MM.1S (cell line): ENCODE data around the gene TSPAN19.

Experiments used
- DNase-seq: peaks from one replicate; pipeline ENCODE4 v3.0.0-alpha.2; 2015
- H2AFZ ChIP-seq: fragments of 300-600 bp; sonication (generic); 2 replicates; pipeline ENCODE4 v1.6.0; 2016; ENCODE audit warnings: antibody characterized with exemption, low read length
- H3F3A ChIP-seq: fragments of 300-600 bp; sonication (generic); 2 replicates; pipeline ENCODE4 v1.6.1; 2016; ENCODE audit warnings: mild to moderate bottlenecking, antibody characterized with exemption, low read length, moderate library complexity, mixed read lengths; ENCODE audit not compliant: insufficient read depth
- H3K27ac ChIP-seq: fragments of 300-600 bp; sonication (generic); 2 replicates; pipeline ENCODE4 v1.5.1; 2016; ENCODE audit warnings: mild to moderate bottlenecking, low read length
- H3K27me3 ChIP-seq: fragments of 300-600 bp; sonication (generic); replicated peaks from 2 replicates; pipeline ENCODE4 v1.6.0; 2016; ENCODE audit warnings: low read length; ENCODE audit not compliant: insufficient read depth
- H3K36me3 ChIP-seq: fragments of 300-600 bp; sonication (generic); replicated peaks from 2 replicates; pipeline ENCODE4 v1.6.1; 2016; ENCODE audit warnings: mild to moderate bottlenecking, low read length, mixed read lengths; ENCODE audit not compliant: insufficient read depth
- H3K4me1 ChIP-seq: fragments of 300-600 bp; sonication (generic); 2 replicates; pipeline ENCODE4 v1.6.1; 2016; ENCODE audit warnings: low read length, mixed read lengths
- H3K4me2 ChIP-seq: fragments of 300-600 bp; sonication (generic); 2 replicates; pipeline ENCODE4 v1.6.0; 2016; ENCODE audit warnings: low read depth, low read length
- H3K4me3 ChIP-seq: fragments of 300-600 bp; sonication (generic); 2 replicates; pipeline ENCODE4 v1.5.1; 2016; ENCODE audit warnings: low read length, mixed read lengths
- H3K79me2 ChIP-seq: fragments of 300-600 bp; sonication (generic); 2 replicates; pipeline ENCODE4 v1.6.1; 2016; ENCODE audit warnings: mixed run types, low read length, mixed read lengths
- H3K9ac ChIP-seq: fragments of 300-600 bp; sonication (generic); 2 replicates; pipeline ENCODE4 v1.6.1; 2016; ENCODE audit warnings: low read length, mixed read lengths
- H3K9me2 ChIP-seq: fragments of 300-600 bp; sonication (generic); replicated peaks from 2 replicates; pipeline ENCODE4 v1.6.1; 2016; ENCODE audit warnings: mild to moderate bottlenecking, low read length, mixed read lengths; ENCODE audit not compliant: insufficient read depth
- H3K9me3 ChIP-seq: fragments of 300-600 bp; sonication (generic); replicated peaks from 2 replicates; pipeline ENCODE4 v1.6.1; 2016; ENCODE audit warnings: mild to moderate bottlenecking, low read length, mixed read lengths; ENCODE audit not compliant: insufficient read depth
- H4K20me1 ChIP-seq: fragments of 300-600 bp; sonication (generic); 2 replicates; pipeline ENCODE4 v1.6.1; 2016; ENCODE audit warnings: mild to moderate bottlenecking, low read length, moderate library complexity, mixed read lengths; ENCODE audit not compliant: insufficient read depth
- EZH2 ChIP-seq: fragments of 300-600 bp; sonication (generic); optimal IDR thresholded peaks from 2 replicates; pipeline ENCODE3; 2017; ENCODE audit warnings: low read depth, mild to moderate bottlenecking, antibody characterized with exemption, low read length, mixed read lengths
- EZH2phosphoT487 ChIP-seq: fragments of 300-600 bp; sonication (generic); IDR thresholded peaks from 2 replicates; pipeline ENCODE4 v1.6.1; 2018; ENCODE audit warnings: antibody characterized with exemption, low read length
- TF ChIP-seq, protein P1 (sequence below): fragments of 300-600 bp; sonication (generic); IDR thresholded peaks from 2 replicates; pipeline ENCODE4 v1.5.1; 2016; ENCODE audit warnings: antibody characterized with exemption, low read length, mixed read lengths

The TSPAN19 gene

DNA sequence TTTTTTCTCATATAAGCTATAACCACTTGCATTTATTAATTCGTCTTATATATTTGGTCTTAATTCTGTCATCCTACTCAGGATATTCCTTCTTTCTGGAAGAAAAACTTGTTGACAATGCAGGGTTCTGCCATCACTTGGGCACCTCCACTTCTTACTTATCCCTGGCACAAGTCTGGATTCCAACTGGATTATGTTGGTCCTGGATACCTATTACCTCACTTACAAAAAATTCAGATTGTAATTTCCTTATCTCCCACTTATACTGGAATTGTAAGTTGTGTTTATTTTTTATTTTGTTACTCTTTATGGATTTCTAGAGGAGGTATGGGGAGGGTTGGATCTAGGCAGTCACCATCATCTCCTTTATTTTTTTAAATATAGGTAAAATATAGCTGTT lies 36.7 kb upstream of the TSPAN19 start:
- Histone ChIP-seq H4K20me1 (no peaks in the 10 kb centered on the region), H3K9ac (no peak overlapping the region)

DNA sequence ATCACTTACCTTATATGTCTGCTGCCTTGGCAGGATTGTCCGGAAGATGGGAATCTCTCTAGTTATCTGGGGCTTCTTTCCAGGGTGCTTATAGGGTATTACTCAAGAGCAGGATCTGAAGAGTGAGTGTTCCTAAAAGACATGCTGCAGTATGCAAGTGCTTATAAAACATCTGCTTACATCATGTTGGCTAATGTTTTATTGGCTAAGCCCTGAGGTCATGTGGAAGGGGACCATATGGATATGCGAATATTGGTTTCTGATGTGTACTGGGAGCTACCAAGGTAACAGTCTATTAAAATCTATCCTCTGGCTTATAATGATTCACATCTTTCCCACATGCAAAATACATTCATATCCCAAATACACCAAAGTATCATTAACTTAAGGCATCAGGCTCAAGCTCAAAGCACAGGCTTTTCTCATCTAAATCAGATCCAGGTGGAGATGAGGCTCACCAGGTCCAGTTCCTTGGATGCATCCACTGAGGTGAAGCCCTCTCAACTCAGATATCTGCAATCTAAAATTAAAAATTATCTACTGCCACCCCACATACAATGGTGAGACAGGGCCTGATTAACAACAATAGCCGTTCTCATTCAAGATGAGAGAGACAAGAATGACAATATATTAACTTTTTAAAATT lies 29.9 kb upstream of the TSPAN19 start:
- no peak overlapping the region for H2AFZ ChIP-seq
- TF ChIP-seq EZH2phosphoT487: no peak
- no peak for TF ChIP-seq EZH2
- TF ChIP-seq, protein P1, sequence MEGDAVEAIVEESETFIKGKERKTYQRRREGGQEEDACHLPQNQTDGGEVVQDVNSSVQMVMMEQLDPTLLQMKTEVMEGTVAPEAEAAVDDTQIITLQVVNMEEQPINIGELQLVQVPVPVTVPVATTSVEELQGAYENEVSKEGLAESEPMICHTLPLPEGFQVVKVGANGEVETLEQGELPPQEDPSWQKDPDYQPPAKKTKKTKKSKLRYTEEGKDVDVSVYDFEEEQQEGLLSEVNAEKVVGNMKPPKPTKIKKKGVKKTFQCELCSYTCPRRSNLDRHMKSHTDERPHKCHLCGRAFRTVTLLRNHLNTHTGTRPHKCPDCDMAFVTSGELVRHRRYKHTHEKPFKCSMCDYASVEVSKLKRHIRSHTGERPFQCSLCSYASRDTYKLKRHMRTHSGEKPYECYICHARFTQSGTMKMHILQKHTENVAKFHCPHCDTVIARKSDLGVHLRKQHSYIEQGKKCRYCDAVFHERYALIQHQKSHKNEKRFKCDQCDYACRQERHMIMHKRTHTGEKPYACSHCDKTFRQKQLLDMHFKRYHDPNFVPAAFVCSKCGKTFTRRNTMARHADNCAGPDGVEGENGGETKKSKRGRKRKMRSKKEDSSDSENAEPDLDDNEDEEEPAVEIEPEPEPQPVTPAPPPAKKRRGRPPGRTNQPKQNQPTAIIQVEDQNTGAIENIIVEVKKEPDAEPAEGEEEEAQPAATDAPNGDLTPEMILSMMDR: no peak
- no peak overlapping the region for H3K9ac ChIP-seq
- no peaks in the 10 kb centered on the region for H4K20me1 ChIP-seq
- no peaks in the 10 kb centered on the region for H3K79me2 ChIP-seq
- H3K27me3 ChIP-seq: no peaks in the 10 kb centered on the region
- H3K4me3 ChIP-seq: no peak overlapping the region
- no peaks in the 10 kb centered on the region for H3F3A ChIP-seq
- H3K27ac ChIP-seq: no peak overlapping the region
- no peak overlapping the region for H3K4me2 ChIP-seq
- no peak for DNase-seq
- no peaks in the 10 kb centered on the region for H3K36me3 ChIP-seq
- H3K4me1 ChIP-seq: no peaks in the 10 kb centered on the region
- H3K9me2 ChIP-seq: no peaks in the 10 kb centered on the region
- H3K9me3 ChIP-seq: no peaks in the 10 kb centered on the region

More for the DNA sequence above, 36.7 kb upstream of the TSPAN19 start:
- Histone ChIP-seq H3K9me2 (no peaks in the 10 kb centered on the region), H2AFZ (no peak overlapping the region), H3K27me3 (no peaks in the 10 kb centered on the region), H3K9me3 (no peaks in the 10 kb centered on the region), H3K27ac (no peak overlapping the region), H3K4me3 (no peak overlapping the region), H3K36me3 (no peaks in the 10 kb centered on the region), H3F3A (no peaks in the 10 kb centered on the region), H3K4me1 (no peaks in the 10 kb centered on the region), H3K4me2 (no peak overlapping the region), H3K79me2 (no peaks in the 10 kb centered on the region)
- TF ChIP-seq EZH2 (no peak), EZH2phosphoT487 (no peak)
- TF ChIP-seq, protein P1: no peak
- DNase-seq: no peak

DNA sequence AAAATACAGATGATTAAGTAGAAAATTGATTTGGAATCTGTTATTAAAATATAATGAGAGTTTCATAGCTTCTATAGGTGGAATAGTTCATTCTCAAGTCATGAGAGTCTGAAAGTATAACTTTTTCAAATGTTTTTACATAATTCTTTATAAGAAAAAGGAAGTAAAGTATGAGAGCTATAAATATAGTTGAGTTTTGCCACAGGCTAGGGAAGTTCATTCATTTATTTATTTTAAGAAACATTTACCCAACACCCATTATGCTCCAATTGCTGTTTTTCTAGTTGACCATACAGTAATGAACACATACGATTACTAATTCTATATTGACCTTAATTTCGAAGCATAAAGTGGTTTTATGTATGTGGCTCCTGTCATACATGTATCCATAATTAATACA lies 24.8 kb upstream of the TSPAN19 start:
- Histone ChIP-seq H3K4me2 (no peak overlapping the region), H3K9me2 (no peaks in the 10 kb centered on the region)
- DNase-seq: no peak

More for the DNA sequence above, 24.8 kb upstream of the TSPAN19 start:
- Histone ChIP-seq H3K9ac (no peak overlapping the region), H3K9me3 (no peaks in the 10 kb centered on the region), H3K4me3 (no peak overlapping the region), H3K4me1 (no peaks in the 10 kb centered on the region), H3K36me3 (no peaks in the 10 kb centered on the region), H3K79me2 (no peaks in the 10 kb centered on the region), H3F3A (no peaks in the 10 kb centered on the region), H2AFZ (no peak overlapping the region), H3K27me3 (no peaks in the 10 kb centered on the region), H4K20me1 (no peaks in the 10 kb centered on the region), H3K27ac (no peak overlapping the region)
- TF ChIP-seq, protein P1: no peak
- TF ChIP-seq EZH2: no peak
